Uterus (tissue), 4 donors: Measurements from ENCODE around the gene CHIC2. TPM values are rescaled to one million over a fixed set of nuclear protein-coding genes. Genes with fewer than 3 reads are reported as not detected.
A peak's percentile ranks its signal among the peaks of the same experiment; 100 is the strongest.

Experiments
- DNase-seq, 2 donors: peaks; one replicate each; pipeline ENCODE4 v3.0.0-alpha.2; 2019 to 2020
- H3K27ac ChIP-seq, 2 donors: fragments of 200-600 bp; sonication (generic); 1 replicate in 1 of 2; 2 replicates in 1 of 2; pipeline ENCODE4 v1.5.1; 2016 to 2018
- H3K27me3 ChIP-seq, 2 donors: fragments of 200-600 bp; sonication (generic); one replicate each; pipeline ENCODE4 v1.5.1; 2018 to 2019; ENCODE audit warnings: control low read depth in 1 of 2
- H3K36me3 ChIP-seq, 2 donors: fragments of 200-600 bp; sonication (generic); one replicate each; pipeline ENCODE4 v1.5.1; 2019; ENCODE audit warnings: control low read depth in 1 of 2
- H3K4me1 ChIP-seq, 2 donors: fragments of 200-600 bp; sonication (generic); one replicate each; pipeline ENCODE4 v1.5.1; 2018 to 2019; ENCODE audit warnings: control low read depth in 1 of 2
- H3K4me3 ChIP-seq, 2 donors: fragments of 200-600 bp; sonication (generic); 1 replicate in 1 of 2; 2 replicates in 1 of 2; pipeline ENCODE4 v1.5.1; 2018 to 2019; ENCODE audit warnings: mild to moderate bottlenecking in 1 of 2
- H3K9me3 ChIP-seq, 2 donors: fragments of 200-600 bp; sonication (generic); one replicate each; pipeline ENCODE4 v1.5.1; 2019; ENCODE audit warnings: control low read depth in 1 of 2
- CTCF ChIP-seq, 4 experiments: fragments of 200-600 bp in 2 of 4; fragments of 450-650 bp in 2 of 4; sonication (generic) in 2 of 4; IDR thresholded peaks; one replicate each; pipeline ENCODE4 v1.5.1; 2016 to 2019; ENCODE audit warnings: antibody characterized with exemption in 4 of 4, mild to moderate bottlenecking in 2 of 4, moderate library complexity in 1 of 4
- POLR2A ChIP-seq, 2 donors: fragments of 450-650 bp; IDR thresholded peaks; one replicate each; pipeline ENCODE4 v1.6.1; 2016; ENCODE audit warnings: antibody characterized with exemption in 2 of 2, mild to moderate bottlenecking in 1 of 2, moderate library complexity in 1 of 2
- intact Hi-C: fragments of 100-400 bp; cut with DNase I; formaldehyde crosslinking; loops from one replicate; pipeline ENCODE4 v1.15.1; 2023; ENCODE audit warnings: low total_unique reads
- total RNA-seq, 4 donors: library from RNA; depleted of rRNA in 3 of 4; stranded (reverse); fragments of >200 nt in 3 of 4; gene quantifications; one replicate each; pipeline versions ENCODE4 v1.1.0 to v1.2.4, GENCODE V29; 2014 to 2023
- donor health status: DM: yes; HTN: yes; CAD: no.

CHIC2 gene
- total RNA-seq, 4 donors from 2014 or later = 26.0 to 80.2 (median 52.8) TPM

DNA sequence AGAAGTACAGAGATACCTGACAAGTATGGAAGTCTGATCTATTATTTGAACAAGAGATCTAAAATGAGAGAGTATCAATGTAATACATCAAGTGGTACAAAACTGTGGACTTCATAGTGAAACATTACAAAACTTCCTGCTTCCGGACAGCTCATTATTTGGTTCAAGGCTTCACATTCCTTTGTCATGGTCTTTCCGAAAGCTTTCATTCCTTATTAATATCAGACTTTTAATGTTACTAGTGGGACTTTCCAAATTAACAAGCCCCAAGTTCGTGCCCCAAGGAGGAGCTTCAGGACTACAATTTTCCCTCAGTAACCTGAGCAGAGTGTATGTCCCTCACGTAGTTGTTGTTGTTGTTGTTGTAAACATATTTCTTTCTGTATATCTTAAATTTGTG is 1.2 kb downstream of the CHIC2 start:
- Histone ChIP-seq H3K4me1 (peaks cover 0 to 3% of the 10 kb centered on the region in 2 donors), H3K4me3 (peak overlapping the region; percentile 99 to 100), H3K27me3 (no peaks in the 10 kb centered on the region), H3K36me3 (no peaks in the 10 kb centered on the region), H3K9me3 (no peaks in the 10 kb centered on the region), H3K27ac (peak overlapping the region; percentile 92 to 95)
- intact Hi-C loops = no loop called here
- TF ChIP-seq CTCF (IDR thresholded peaks at IDR 0.05) (no peak), POLR2A (IDR thresholded peaks at IDR 0.05) (no peak)
- no peak for DNase-seq

GRCh38 chr4:54062392-54062791 is 2.0 kb downstream of the CHIC2 start:
- no peak for DNase-seq
- no peaks in the 10 kb centered on the region for H3K9me3 ChIP-seq
- H3K4me3 ChIP-seq = peak overlapping the region; percentile 18 to 100
- H3K36me3 ChIP-seq = no peaks in the 10 kb centered on the region
- peaks cover 0 to 3% of the 10 kb centered on the region in 2 donors for H3K4me1 ChIP-seq
- no peaks in the 10 kb centered on the region for H3K27me3 ChIP-seq
- TF ChIP-seq CTCF (IDR thresholded peaks at IDR 0.05) (no peak), POLR2A (IDR thresholded peaks at IDR 0.05) (no peak)
- H3K27ac ChIP-seq = peak overlapping the region in 1 of 2 donors; percentile 95
- intact Hi-C loops = no loop called here

DNA sequence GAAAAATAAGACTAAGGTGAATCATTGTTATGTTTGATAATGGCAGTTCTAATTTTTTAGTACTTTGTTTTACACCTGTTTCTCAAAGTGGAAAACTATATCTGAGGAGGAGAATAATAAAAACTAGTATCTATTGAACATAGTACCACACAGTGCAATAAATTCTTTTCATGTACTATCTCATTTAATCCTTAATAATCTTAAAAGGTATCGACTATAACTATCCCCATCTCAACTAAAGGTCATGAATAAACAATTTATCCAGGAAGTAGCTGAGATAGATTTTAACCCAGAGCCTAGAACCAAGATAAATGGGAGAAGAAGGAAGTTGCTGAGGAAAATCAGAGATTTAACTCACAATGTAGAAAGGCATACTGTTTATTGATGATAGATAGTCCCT is 2.5 kb downstream of the CHIC2 start:
- no peak for TF ChIP-seq POLR2A (IDR thresholded peaks at IDR 0.05)
- no peak for TF ChIP-seq CTCF (IDR thresholded peaks at IDR 0.05)
- Histone ChIP-seq H3K36me3 (no peaks in the 10 kb centered on the region), H3K4me3 (peak overlapping the region; percentile 18 to 100), H3K27me3 (no peaks in the 10 kb centered on the region), H3K9me3 (no peaks in the 10 kb centered on the region), H3K27ac (no peak overlapping the region), H3K4me1 (peaks cover 0 to 3% of the 10 kb centered on the region in 2 donors)
- intact Hi-C loops = no loop called here
- no peak for DNase-seq

GRCh38 chr4:54061067-54061466 is 3.3 kb downstream of the CHIC2 start:
- Histone ChIP-seq H3K9me3 (no peaks in the 10 kb centered on the region), H3K27ac (no peak overlapping the region), H3K4me3 (no peak overlapping the region), H3K36me3 (no peaks in the 10 kb centered on the region), H3K27me3 (no peaks in the 10 kb centered on the region), H3K4me1 (peaks cover 0 to 3% of the 10 kb centered on the region in 2 donors)
- TF ChIP-seq POLR2A (IDR thresholded peaks at IDR 0.05) (no peak), CTCF (IDR thresholded peaks at IDR 0.05) (no peak)
- intact Hi-C loops = no loop called here
- no peak for DNase-seq

DNA sequence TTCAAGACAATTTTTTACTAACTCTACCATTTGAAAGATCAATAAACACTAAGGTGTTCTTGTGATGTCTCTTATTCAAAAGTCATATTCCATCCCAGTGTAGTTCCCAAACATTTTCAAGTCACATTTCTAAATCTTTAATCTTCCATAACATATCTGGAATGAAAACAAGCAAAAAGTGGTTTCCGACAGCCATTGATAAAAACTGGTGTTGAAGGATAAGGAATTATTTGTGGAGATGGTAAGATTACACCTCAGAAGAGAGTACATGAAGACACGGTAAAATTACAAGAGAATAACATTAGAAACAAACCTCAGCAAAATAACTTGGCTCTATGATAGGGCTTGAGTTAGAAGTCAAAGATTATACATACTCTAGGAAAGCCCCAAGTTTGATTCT is 4.3 kb downstream of the CHIC2 start:
- Histone ChIP-seq H3K27ac (no peak overlapping the region), H3K4me3 (no peak overlapping the region), H3K4me1 (peaks cover 0 to 3% of the 10 kb centered on the region in 2 donors), H3K36me3 (no peaks in the 10 kb centered on the region), H3K27me3 (no peaks in the 10 kb centered on the region), H3K9me3 (no peaks in the 10 kb centered on the region)
- TF ChIP-seq CTCF (IDR thresholded peaks at IDR 0.05) = no peak
- TF ChIP-seq POLR2A (IDR thresholded peaks at IDR 0.05) = no peak
- intact Hi-C loops = no loop called here
- no peak for DNase-seq
